K562 (cell line): ENCODE measurements around the gene LY6G6D. TPM values are rescaled to one million over a fixed set of nuclear protein-coding genes. Genes with fewer than 3 reads are reported as not detected.

Experiments used
- HMGXB4 ChIP-seq: sonication (generic); formaldehyde crosslinking; IDR thresholded peaks from 2 replicates; pipeline ENCODE4 v1.8.1; 2023; ENCODE audit warnings: mild to moderate bottlenecking, missing genetic modification reagents
- ILK ChIP-seq: fragments of 450-650 bp; IDR thresholded peaks from 2 replicates; pipeline ENCODE4 v1.6.1; 2016; ENCODE audit warnings: missing genetic modification characterization, low read depth, mild to moderate bottlenecking, missing compliant biosample characterization, moderate library complexity, borderline replicate concordance
- TSHZ1 ChIP-seq: fragments of 250-450 bp; sonication (Bioruptor Pico); IDR thresholded peaks from 2 replicates; pipeline ENCODE4 v1.4.0; 2020; ENCODE audit warnings: mild to moderate bottlenecking, moderate library complexity
- polyA plus RNA-seq, 8 experiments: library from polyadenylated mRNA; depleted of rRNA in 4 of 8; stranded (reverse) in 5 of 8; unstranded in 3 of 8; fragments of >200 nt; fragmentation: Nextera tagmentation in 2 of 8; fragmentation: Illumina TruSeq in 1 of 8; extraction: Ambion mirVana in 2 of 8; extraction: Trizol in 1 of 8; gene quantifications; 2 replicates each; pipeline versions ENCODE4 v1.2.1 to v1.2.3, GENCODE V29; 2011 to 2014; ENCODE audit warnings: inconsistent platforms in 1 of 8, missing spikeins in 1 of 8
- total RNA-seq, 7 experiments: library from RNA; depleted of rRNA in 6 of 7; stranded (reverse); fragments of >200 nt in 6 of 7; fragmentation: Illumina TruSeq in 2 of 7; extraction: Trizol in 2 of 7; gene quantifications; 2 replicates each; pipeline versions ENCODE4 v1.2.1 to v1.2.3, GENCODE V29; 2011 to 2021; ENCODE audit warnings: low replicate concordance in 1 of 7
- TF ChIP-seq, protein P1 (sequence below): fragments of 450-650 bp; formaldehyde crosslinking; conservative IDR thresholded peaks from 2 replicates; pipeline ENCODE4 v1.4.0; 2022; ENCODE audit warnings: mild to moderate bottlenecking, missing genetic modification characterization
- TF ChIP-seq, protein P2 (sequence below), 2 experiments: fragments of 250-450 bp in 1 of 2; fragments of 450-650 bp in 1 of 2; sonication (Bioruptor Pico) in 1 of 2; IDR thresholded peaks; 2 replicates each; pipeline versions ENCODE4 v1.6.1 to v1.8.0; 2016 to 2021; ENCODE audit warnings: mild to moderate bottlenecking in 2 of 2, moderate library complexity in 2 of 2, missing compliant biosample characterization in 1 of 2, missing genetic modification characterization in 1 of 2
- TF ChIP-seq, protein P3 (sequence below): sonication (generic); formaldehyde crosslinking; IDR thresholded peaks from 2 replicates; pipeline ENCODE4 v1.8.1; 2023; ENCODE audit warnings: missing genetic modification reagents, mild to moderate bottlenecking, borderline replicate concordance
- TF ChIP-seq, protein P4 (sequence below), 2 experiments: IDR thresholded peaks; 2 replicates each; pipeline ENCODE4 v1.6.1; 2012; ENCODE audit warnings: improper control_type of control experiment in 2 of 2, low read depth in 2 of 2, low read length in 2 of 2, borderline replicate concordance in 1 of 2

LY6G6D gene
- total and polyA plus RNA-seq, 9 of the 15 experiments (the other 6 are each of a cell fraction or from before 2014, with no cell fraction given), result 0.30 to 0.38 TPM; not detected in 7

- TF ChIP-seq, protein P1, sequence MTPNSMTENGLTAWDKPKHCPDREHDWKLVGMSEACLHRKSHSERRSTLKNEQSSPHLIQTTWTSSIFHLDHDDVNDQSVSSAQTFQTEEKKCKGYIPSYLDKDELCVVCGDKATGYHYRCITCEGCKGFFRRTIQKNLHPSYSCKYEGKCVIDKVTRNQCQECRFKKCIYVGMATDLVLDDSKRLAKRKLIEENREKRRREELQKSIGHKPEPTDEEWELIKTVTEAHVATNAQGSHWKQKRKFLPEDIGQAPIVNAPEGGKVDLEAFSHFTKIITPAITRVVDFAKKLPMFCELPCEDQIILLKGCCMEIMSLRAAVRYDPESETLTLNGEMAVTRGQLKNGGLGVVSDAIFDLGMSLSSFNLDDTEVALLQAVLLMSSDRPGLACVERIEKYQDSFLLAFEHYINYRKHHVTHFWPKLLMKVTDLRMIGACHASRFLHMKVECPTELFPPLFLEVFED, result 0 out of 2 replicates have a peak, but pooled peaks have one; percentile 14
- TF ChIP-seq, protein P2, sequence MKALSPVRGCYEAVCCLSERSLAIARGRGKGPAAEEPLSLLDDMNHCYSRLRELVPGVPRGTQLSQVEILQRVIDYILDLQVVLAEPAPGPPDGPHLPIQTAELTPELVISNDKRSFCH (CRISPR knock-in tag; IDR thresholded peaks at IDR 0.05), result no peak
- TF ChIP-seq, protein P2 (tag; IDR thresholded peaks at IDR 0.05), result peak; percentile 71; the same call in 1 of the 2 replicates
- TF ChIP-seq, protein P3, sequence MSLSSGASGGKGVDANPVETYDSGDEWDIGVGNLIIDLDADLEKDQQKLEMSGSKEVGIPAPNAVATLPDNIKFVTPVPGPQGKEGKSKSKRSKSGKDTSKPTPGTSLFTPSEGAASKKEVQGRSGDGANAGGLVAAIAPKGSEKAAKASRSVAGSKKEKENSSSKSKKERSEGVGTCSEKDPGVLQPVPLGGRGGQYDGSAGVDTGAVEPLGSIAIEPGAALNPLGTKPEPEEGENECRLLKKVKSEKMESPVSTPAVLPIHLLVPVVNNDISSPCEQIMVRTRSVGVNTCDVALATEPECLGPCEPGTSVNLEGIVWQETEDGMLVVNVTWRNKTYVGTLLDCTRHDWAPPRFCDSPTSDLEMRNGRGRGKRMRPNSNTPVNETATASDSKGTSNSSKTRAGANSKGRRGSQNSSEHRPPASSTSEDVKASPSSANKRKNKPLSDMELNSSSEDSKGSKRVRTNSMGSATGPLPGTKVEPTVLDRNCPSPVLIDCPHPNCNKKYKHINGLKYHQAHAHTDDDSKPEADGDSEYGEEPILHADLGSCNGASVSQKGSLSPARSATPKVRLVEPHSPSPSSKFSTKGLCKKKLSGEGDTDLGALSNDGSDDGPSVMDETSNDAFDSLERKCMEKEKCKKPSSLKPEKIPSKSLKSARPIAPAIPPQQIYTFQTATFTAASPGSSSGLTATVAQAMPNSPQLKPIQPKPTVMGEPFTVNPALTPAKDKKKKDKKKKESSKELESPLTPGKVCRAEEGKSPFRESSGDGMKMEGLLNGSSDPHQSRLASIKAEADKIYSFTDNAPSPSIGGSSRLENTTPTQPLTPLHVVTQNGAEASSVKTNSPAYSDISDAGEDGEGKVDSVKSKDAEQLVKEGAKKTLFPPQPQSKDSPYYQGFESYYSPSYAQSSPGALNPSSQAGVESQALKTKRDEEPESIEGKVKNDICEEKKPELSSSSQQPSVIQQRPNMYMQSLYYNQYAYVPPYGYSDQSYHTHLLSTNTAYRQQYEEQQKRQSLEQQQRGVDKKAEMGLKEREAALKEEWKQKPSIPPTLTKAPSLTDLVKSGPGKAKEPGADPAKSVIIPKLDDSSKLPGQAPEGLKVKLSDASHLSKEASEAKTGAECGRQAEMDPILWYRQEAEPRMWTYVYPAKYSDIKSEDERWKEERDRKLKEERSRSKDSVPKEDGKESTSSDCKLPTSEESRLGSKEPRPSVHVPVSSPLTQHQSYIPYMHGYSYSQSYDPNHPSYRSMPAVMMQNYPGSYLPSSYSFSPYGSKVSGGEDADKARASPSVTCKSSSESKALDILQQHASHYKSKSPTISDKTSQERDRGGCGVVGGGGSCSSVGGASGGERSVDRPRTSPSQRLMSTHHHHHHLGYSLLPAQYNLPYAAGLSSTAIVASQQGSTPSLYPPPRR (CRISPR knock-in tag), result no peak
- peak; percentile 68; the same call in 1 of the 2 replicates for TF ChIP-seq ILK (tag)
- TF ChIP-seq TSHZ1 (CRISPR knock-in tag), result 0 out of 2 replicates have a peak, but pooled peaks have one; percentile 60
- TF ChIP-seq, protein P4, sequence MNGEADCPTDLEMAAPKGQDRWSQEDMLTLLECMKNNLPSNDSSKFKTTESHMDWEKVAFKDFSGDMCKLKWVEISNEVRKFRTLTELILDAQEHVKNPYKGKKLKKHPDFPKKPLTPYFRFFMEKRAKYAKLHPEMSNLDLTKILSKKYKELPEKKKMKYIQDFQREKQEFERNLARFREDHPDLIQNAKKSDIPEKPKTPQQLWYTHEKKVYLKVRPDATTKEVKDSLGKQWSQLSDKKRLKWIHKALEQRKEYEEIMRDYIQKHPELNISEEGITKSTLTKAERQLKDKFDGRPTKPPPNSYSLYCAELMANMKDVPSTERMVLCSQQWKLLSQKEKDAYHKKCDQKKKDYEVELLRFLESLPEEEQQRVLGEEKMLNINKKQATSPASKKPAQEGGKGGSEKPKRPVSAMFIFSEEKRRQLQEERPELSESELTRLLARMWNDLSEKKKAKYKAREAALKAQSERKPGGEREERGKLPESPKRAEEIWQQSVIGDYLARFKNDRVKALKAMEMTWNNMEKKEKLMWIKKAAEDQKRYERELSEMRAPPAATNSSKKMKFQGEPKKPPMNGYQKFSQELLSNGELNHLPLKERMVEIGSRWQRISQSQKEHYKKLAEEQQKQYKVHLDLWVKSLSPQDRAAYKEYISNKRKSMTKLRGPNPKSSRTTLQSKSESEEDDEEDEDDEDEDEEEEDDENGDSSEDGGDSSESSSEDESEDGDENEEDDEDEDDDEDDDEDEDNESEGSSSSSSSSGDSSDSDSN (IDR thresholded peaks at IDR 0.05; ENCODE audit: borderline replicate concordance in 1 of 2, low read depth in 2 of 2, low read length in 2 of 2), result peak in 1 of 2 experiments; percentile 67; a peak in 1 of 4 replicates
- 0 out of 2 replicates have a peak, but pooled peaks have one; percentile 66 for TF ChIP-seq HMGXB4
Measured at GRCh38 chr6:31736768-31737314, 21.7 kb downstream of the LY6G6D start (continued).
